ENCODE measurements around the gene C1QTNF6. TPM values are rescaled to one million over a fixed set of nuclear protein-coding genes. Genes with fewer than 3 reads are reported as not detected.

C1QTNF6 gene
- total RNA-seq, 1 donor from 2014 or later, result 6.0 TPM

- no peak overlapping the region for H3K27ac Mint-ChIP-seq (ENCODE audit: unreplicated experiment)
- Histone ChIP-seq H3K9ac (ENCODE audit: low read length) (no peak overlapping the region), H3K4me3 (ENCODE audit: insufficient read depth, low read depth, low read length) (no peak overlapping the region), H3K4me2 (ENCODE audit: low read length) (no peak overlapping the region), H3K9me3 (ENCODE audit: insufficient read depth, low read depth, low read length) (no peaks in the 10 kb centered on the region), H3K4me1 (ENCODE audit: insufficient read depth, low read length) (no peaks in the 10 kb centered on the region), H3K36me3 (ENCODE audit: insufficient read depth, low read length) (no peaks in the 10 kb centered on the region), H3K79me2 (ENCODE audit: insufficient read depth, low read length) (no peaks in the 10 kb centered on the region), H3K27ac (ENCODE audit: low read depth, low read length) (no peak overlapping the region), H3K27me3 (ENCODE audit: insufficient read depth, low read length) (no peaks in the 10 kb centered on the region), H4K20me1 (ENCODE audit: insufficient read depth, low read length) (no peaks in the 10 kb centered on the region), H2AFZ (ENCODE audit: low read depth, low read length) (no peak overlapping the region)
- H3K9me3 Mint-ChIP-seq (ENCODE audit: unreplicated experiment), result peaks cover 3% of the 10 kb centered on the region
- no peak overlapping the region for H3K4me3 Mint-ChIP-seq (ENCODE audit: unreplicated experiment)
- peaks cover 42% of the 10 kb centered on the region for H3K27me3 Mint-ChIP-seq (ENCODE audit: low read depth, unreplicated experiment)
- no peaks in the 10 kb centered on the region for H3K36me3 Mint-ChIP-seq (ENCODE audit: low read depth, unreplicated experiment)
- FAIRE-seq (no peak), DNase-seq (ENCODE audit: low read depth) (no peak)
- TF ChIP-seq CTCF (IDR thresholded peaks at IDR 0.05; ENCODE audit: insufficient read depth, low read depth, low read length) (no peak), EZH2 (IDR thresholded peaks at IDR 0.05; ENCODE audit: insufficient read depth, low read length) (no peak)
- H3K4me1 Mint-ChIP-seq (ENCODE audit: low read depth, unreplicated experiment), result peaks cover 2% of the 10 kb centered on the region
Measured at GRCh38 chr22:37132773-37133172, 55.3 kb downstream of the C1QTNF6 start.

Other genes starting within 250 kb of the C1QTNF6 start
- 32.2 and 36.3 TPM in 2 replicates for gene TST, start 168.8 kb downstream of the C1QTNF6 start, total RNA-seq
- gene MPST, start 168.5 kb downstream of the C1QTNF6 start, total RNA-seq, result 65.2 and 67.8 TPM in 2 replicates
- gene KCTD17, start 136.5 kb downstream of the C1QTNF6 start, total RNA-seq, result 29.0 and 31.3 TPM in 2 replicates
- not detected in 2 replicates for gene TMPRSS6, start 78.5 kb downstream of the C1QTNF6 start, total RNA-seq
- 1.3 and 1.6 TPM in 2 replicates for gene IL2RB, start 38.3 kb downstream of the C1QTNF6 start, total RNA-seq
- gene SSTR3, start 24.2 kb upstream of the C1QTNF6 start, total RNA-seq, result 0.07 TPM in 1 of 2 replicates, not detected in the other
- 0.61 and 0.65 TPM in 2 replicates for gene RAC2, start 56.0 kb upstream of the C1QTNF6 start, total RNA-seq
- not detected in 2 replicates for gene CYTH4, start 94.3 kb upstream of the C1QTNF6 start, total RNA-seq
- gene ELFN2, start 239.2 kb upstream of the C1QTNF6 start, total RNA-seq, result 2.8 and 3.0 TPM in 2 replicates

Data from astrocyte (in vitro differentiated cells and primary cell).